GM18517 (cell line): ENCODE results near the gene ABCD1.
"Not testable (repeated sequence)": the region's sequence is repeated elsewhere in the genome, so short reads cannot be mapped to it uniquely, and the experiment has no call there.

Source experiments
- ATAC-seq: cut with Tn5 transposase; IDR thresholded peaks from one replicate; pipeline ENCODE4 v1.9.1; 2021; ENCODE audit warnings: mild to moderate bottlenecking, moderate library complexity; ENCODE audit not compliant: unreplicated experiment

The ABCD1 gene

GRCh38 chrX:153724252-153725038 lies at the start of gene ABCD1, which contains the start of gene BCAP31:
Gene ABCD1, plus strand, starts transcription at chrX:153724856. Its CDS starts 411 bp downstream, at chrX:153725267.
Gene BCAP31, minus strand, starts transcription at chrX:153724387. Its CDS starts 1,143 bp downstream, at chrX:153723244.
- ATAC-seq: peak; percentile 49

- ATAC-seq: no peak
Observed at GRCh38 chrX:153681175-153681574, 43.5 kb upstream of the ABCD1 start.

DNA sequence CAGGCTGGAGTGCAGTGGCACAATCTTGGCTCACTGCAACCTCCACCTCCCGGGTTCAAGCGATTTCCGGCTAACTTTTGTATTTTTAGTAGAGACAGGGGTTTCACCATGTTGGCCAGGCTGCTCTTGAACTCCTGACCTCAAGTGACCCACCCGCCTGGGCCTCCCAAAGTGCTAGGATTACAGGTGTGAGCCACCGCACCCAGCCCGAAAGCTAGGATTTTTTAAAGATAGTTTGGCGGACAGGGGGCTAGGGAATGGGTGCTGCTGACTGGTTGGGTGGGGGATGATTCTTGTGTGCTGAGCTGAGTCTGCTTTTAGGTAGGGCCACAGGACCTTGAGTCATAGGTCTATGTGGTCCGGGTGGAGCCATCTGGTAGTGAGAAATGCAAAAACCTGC lies 41.2 kb upstream of the ABCD1 start:
- ATAC-seq: not testable (repeated sequence)

DNA sequence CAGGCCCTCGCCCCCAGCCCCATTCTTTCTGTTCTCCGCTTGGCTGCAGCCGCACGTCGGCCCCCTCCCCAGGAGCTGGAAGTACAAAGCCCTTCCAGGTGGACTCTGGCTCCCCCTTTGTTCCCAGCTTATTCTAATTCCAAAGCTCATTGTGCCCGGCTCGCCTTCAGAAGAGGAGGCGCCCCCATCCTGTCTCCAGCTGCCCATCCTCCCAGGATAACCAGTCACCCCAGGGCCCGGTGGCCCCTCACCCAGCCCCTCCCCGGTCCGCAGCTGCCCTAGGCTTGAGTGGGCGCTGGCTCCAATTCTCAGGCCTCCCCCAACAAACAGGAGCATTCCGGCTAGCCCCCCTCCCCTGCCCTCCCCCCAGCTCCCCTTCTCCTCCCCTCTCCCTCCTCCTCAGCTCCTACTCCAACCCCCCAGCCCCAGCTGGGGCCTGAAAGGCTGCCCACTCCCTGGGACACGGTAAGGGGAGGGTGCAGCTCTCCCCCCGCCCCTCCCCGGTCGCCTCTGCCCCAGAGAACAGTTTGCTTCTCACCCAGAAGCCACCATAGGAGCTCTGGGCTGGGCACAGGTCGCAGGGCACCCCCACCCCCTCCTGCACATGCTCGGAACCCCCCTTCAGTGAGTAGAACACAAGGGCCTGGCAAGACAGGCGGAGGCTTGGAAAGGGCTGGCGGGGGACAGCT lies 40.0 kb upstream of the ABCD1 start:
- ATAC-seq: no peak

DNA sequence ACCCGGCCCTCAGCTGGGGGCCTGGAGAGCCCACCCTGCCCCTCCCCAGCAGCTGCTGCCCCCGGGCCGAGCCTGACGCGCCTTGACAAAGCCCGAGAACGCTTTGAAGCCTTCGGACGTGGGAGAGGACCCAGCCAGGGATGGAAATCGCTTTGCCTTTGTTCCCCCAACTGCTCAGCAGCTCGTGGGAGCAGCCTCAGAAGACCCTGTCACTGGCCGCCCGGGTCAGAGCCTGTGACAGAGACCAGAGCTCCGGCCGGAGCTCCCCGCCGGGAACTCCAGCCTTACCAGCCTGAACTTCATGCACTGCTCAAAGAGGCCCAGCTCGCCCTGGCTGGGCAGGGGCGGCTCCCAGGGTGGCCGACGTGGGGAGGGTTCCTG lies 39.5 kb upstream of the ABCD1 start:
- ATAC-seq: no peak

DNA sequence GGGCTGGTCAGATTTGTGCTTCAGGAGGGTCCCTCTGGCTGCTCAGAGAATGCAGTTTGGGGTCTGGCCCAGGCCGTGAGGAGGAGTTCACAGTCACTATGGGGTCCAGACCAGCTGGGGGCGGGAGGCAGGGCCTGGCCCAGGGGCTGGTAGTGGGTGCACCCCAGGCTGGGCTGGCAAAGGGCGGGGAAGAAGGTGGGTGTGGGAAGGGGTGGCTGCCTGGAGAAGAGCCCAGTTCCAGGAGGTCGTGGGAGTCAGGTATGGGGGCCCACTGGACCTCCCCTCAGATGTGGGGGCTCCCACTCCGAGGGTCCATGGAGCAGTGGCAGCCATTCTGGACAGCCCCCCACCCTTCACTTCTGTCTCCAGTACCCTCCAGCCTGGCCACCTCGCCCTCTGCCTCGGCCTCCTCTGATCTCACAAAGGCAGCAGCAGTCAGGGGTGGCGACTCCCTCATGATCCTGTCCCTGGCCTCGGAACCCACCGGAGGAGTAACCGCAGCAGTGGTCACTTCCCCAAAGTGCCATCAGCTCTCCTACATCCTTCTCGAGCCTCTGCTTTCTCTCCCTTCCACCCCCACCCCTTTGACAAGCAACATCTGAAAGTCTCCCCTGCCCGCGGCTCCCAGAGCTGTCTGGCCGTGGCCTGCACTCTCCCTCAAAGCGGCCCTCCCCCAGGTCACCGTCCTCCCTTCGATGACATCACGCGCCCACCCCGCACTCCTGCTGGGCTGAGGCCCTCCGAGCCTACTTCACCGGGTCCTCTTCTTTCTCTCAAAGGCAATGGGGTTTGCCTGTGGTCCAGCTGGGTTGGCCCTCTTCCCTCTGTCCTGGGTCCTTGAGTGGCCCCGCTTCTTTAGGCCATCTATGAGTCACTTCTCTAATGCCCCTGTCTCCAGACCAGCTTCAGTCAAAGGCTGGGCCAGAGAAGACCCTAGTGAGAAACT lies 38.6 kb upstream of the ABCD1 start:
- ATAC-seq: no peak

- ATAC-seq: no peak
Observed at GRCh38 chrX:153686711-153687110, 37.9 kb upstream of the ABCD1 start.

GRCh38 chrX:153687121-153688039 lies 37.3 kb upstream of the ABCD1 start, which contains the start of gene SLC6A8:
Gene SLC6A8, plus strand, starts transcription at chrX:153687926. Its CDS starts 649 bp downstream, at chrX:153688575.
- no peak for ATAC-seq

DNA sequence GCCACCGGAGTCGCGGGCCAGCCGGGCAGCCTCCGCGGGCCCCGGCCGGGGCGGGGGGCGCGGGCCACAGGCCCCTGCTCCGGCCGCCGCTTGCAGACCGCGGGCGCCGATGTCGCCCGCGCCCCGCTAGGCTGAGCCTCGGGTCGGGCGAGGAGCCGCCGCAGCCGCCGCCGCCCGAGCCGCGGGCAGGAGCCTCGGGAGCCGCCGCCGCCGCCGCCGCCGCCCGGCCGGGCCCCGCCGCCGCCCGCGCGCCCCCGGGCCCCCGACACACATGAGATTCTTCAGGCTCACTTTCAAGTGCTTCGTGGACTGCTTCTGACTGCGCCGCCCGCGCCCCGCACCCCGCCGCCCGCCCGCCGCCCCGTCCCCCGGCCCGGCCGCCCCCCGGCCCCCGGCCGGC lies 36.6 kb upstream of the ABCD1 start:
- ATAC-seq: no peak

DNA sequence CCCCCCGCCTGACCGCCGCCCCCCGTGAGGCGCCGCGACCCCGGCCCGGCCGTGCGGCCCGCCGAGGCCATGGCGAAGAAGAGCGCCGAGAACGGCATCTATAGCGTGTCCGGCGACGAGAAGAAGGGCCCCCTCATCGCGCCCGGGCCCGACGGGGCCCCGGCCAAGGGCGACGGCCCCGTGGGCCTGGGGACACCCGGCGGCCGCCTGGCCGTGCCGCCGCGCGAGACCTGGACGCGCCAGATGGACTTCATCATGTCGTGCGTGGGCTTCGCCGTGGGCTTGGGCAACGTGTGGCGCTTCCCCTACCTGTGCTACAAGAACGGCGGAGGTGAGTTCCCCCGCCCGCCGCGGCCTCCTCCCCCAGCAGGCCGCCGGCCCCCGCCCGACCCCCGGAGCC lies 36.1 kb upstream of the ABCD1 start:
- no peak for ATAC-seq

DNA sequence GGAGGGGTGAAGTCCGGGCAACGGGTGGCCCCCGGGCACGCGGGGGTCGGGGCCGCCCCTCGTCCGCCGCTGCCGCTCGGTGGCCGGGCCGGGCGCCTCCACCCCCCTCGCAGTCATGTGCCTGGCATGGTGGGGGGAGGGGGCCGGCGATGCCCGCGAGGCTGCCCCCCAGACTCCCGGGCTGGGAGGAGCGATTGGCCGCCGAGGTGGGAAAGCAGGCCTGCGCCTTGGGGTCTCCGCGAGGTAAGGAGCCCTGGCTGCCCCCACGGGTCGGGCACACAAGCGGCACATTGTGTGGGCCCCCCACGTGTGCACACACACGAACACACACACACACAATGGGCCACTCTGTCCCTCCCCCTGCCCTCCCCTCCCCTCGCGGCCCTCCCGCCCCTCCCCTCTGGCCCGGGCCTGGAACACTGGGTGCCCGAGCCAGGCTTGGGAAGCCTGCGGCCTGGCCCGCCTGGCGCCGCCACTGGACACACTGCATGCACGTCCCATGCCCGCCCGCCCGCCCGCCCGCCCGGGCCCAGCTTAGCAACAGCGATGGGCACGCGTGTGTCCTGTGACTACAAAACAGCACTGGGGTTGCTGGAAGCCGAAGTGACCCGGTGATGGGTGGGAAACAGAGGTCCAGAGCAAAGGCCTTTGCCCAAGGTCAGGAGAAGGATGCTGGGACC lies 35.6 kb upstream of the ABCD1 start:
- no peak for ATAC-seq

GRCh38 chrX:153689654-153690465 lies 34.8 kb upstream of the ABCD1 start:
- no peak for ATAC-seq

DNA sequence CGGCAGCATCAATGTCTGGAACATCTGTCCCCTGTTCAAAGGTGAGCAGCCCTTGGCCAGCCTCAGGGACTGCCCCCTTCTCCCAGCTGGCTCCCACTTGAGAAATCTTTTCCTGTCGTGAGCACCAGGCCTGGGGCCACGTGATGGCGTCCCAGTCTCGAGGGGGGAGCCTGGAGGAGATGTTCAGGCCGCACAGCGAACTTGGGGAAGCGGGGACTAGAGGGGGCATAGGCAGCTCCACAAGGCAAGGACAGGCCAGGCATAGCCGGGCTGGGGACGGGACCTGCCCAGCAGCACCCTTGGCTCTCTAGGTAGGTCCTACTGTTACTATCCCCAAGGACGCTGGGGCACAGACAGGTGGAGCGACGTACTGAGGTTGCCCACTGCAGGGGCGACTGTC lies 34.2 kb upstream of the ABCD1 start:
- no peak for ATAC-seq

- ATAC-seq: not testable (repeated sequence)
Observed at GRCh38 chrX:153691032-153691827, 33.4 kb upstream of the ABCD1 start.

DNA sequence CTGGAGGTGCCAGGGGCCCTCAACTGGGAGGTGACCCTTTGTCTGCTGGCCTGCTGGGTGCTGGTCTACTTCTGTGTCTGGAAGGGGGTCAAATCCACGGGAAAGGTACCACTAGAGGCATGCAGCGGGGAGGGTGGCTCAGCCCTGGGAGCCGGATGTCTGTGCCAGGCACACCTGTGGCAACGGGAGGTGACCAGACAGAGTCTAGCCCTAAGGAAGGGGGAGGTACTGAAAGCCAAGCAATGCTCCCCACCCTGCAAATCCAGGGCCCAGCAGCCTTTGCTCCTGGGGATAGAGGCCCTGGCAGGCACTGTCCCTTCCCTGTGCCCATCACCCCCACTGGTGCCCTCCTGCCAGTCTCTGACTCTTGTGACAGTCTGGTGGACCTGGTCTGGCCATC lies 32.7 kb upstream of the ABCD1 start:
- no peak for ATAC-seq

- no peak for ATAC-seq
Observed at GRCh38 chrX:153692611-153693156, 32.0 kb upstream of the ABCD1 start.
